Measurements from ENCODE around the gene NAA50.

DNA sequence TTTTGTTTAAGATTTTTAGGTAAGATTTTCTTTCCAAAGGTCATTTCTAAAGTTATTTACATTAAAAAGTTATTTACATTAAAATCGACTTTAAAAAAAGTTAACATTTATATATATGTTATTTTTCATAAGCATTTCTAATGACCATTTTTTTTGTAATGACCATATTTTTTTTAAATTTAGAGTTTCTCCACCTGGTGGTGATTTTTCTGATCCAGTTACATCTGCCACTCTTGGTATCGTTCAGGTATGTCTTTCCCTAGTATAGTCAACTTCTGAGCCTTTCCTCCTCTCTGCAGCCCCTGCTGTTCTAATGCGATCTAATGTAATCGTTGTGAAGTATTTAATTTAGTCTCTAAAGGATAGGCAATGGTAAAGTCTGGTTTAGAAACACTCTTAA lies 49.6 kb upstream of the NAA50 start:
- TF ChIP-seq SUZ12 (IDR thresholded peaks at IDR 0.05; ENCODE audit: extremely low read depth, insufficient read depth, insufficient read length): no peak
- no peak for TF ChIP-seq ZNF274 (IDR thresholded peaks at IDR 0.05; ENCODE audit: low read depth, low read length)
- no peak for TF ChIP-seq YY1 (IDR thresholded peaks at IDR 0.05; ENCODE audit: insufficient read depth, insufficient read length)
